SK-N-SH (cell line): ENCODE measurements around the gene BAHCC1. TPM values are rescaled to one million over a fixed set of nuclear protein-coding genes. Genes with fewer than 3 reads are reported as not detected.

Experiments
- CTCF ChIA-PET: fragments of 300-600, 350-600 bp; formaldehyde crosslinking; extraction: SDS; loops from one replicate; lab custom pipeline; 2021; lab: Yijun Ruan, JAX
- POLR2A ChIA-PET: fragments of 350-600 bp; sonication (Branson Sonifier 250); formaldehyde crosslinking; extraction: SDS; loops from one replicate; lab custom pipeline; 2020; ENCODE audit warnings: antibody characterized with exemption, inconsistent platforms; lab: Yijun Ruan, JAX
- DNase-seq: peaks from one replicate; pipeline ENCODE4 v3.0.0; 2012
- H2AFZ ChIP-seq: fragments of 200-600 bp; sonication (generic); 2 replicates; pipeline ENCODE4 v1.8.1; 2016; ENCODE audit warnings: antibody characterized with exemption, mild to moderate bottlenecking, low read depth
- H3F3A ChIP-seq: fragments of 200-600 bp; sonication (generic); replicated peaks from 2 replicates; pipeline ENCODE3; 2016; ENCODE audit warnings: antibody characterized with exemption, mild to moderate bottlenecking; ENCODE audit not compliant: insufficient read depth
- H3K27ac ChIP-seq, 2 experiments: fragments of 200-500 bp in 1 of 2; fragments of 200-600 bp in 1 of 2; sonication (Bioruptor generic) in 1 of 2; sonication (generic), shearing (Covaris generic) in 1 of 2; 2 replicates each; pipeline versions ENCODE4 v1.5.1 to v1.6.1; 2014 to 2016; ENCODE audit warnings: low read depth in 2 of 2, inconsistent platforms in 1 of 2, low read length in 1 of 2, mild to moderate bottlenecking in 1 of 2, mixed read lengths in 1 of 2
- H3K27me3 ChIP-seq: fragments of 200-600 bp; sonication (generic), shearing (Covaris generic); 2 replicates; pipeline ENCODE4 v1.6.1; 2016; ENCODE audit warnings: mixed run types; ENCODE audit not compliant: insufficient read depth
- H3K36me3 ChIP-seq, 2 experiments: fragments of 200-500 bp in 1 of 2; fragments of 200-600 bp in 1 of 2; sonication (Bioruptor generic) in 1 of 2; sonication (generic) in 1 of 2; replicated peaks in 1 of 2; 2 replicates each; pipeline versions ENCODE3 to v1.5.1; 2014 to 2016; ENCODE audit warnings: low read length in 1 of 2, mild to moderate bottlenecking in 1 of 2; ENCODE audit not compliant: insufficient read depth in 2 of 2, control insufficient read depth in 1 of 2
- H3K4me1 ChIP-seq, 2 experiments: fragments of 200-500 bp in 1 of 2; fragments of 200-600 bp in 1 of 2; sonication (Bioruptor generic) in 1 of 2; sonication (generic), shearing (Covaris generic) in 1 of 2; 2 replicates each; pipeline versions ENCODE4 v1.5.1 to v1.6.1; 2014 to 2016; ENCODE audit warnings: low read depth in 1 of 2, low read length in 1 of 2, mixed run types in 1 of 2; ENCODE audit not compliant: insufficient read depth in 2 of 2, control insufficient read depth in 1 of 2
- H3K4me2 ChIP-seq: fragments of 200-600 bp; sonication (generic), shearing (Covaris generic); 2 replicates; pipeline ENCODE4 v1.6.1; 2017; ENCODE audit warnings: mixed run types
- H3K4me3 ChIP-seq, 2 experiments: fragments of 200-500 bp in 1 of 2; fragments of 200-600 bp in 1 of 2; sonication (Bioruptor generic) in 1 of 2; sonication (generic), shearing (Covaris generic) in 1 of 2; 2 replicates each; pipeline versions ENCODE4 v1.5.1 to v1.8.1; 2014 to 2016; ENCODE audit warnings: low read depth in 2 of 2, inconsistent platforms in 1 of 2, low read length in 1 of 2, mild to moderate bottlenecking in 1 of 2, mixed read lengths in 1 of 2, moderate library complexity in 1 of 2
- H3K79me2 ChIP-seq: fragments of 200-600 bp; sonication (generic); 2 replicates; pipeline ENCODE4 v1.8.1; 2017; ENCODE audit warnings: mild to moderate bottlenecking; ENCODE audit not compliant: insufficient read depth
- H3K9ac ChIP-seq: fragments of 200-600 bp; sonication (generic); 2 replicates; pipeline ENCODE4 v1.6.1; 2017; ENCODE audit warnings: mixed run types
- H3K9me2 ChIP-seq: fragments of 200-600 bp; sonication (generic); 2 replicates; pipeline ENCODE4 v1.6.1; 2017; ENCODE audit warnings: mixed run types
- H3K9me3 ChIP-seq: fragments of 200-600 bp; sonication (generic); 2 replicates; pipeline ENCODE4 v1.6.1; 2017; ENCODE audit warnings: mixed run types, mild to moderate bottlenecking, moderate library complexity
- H4K20me1 ChIP-seq: fragments of 200-600 bp; sonication (generic); 2 replicates; pipeline ENCODE4 v1.6.1; 2017; ENCODE audit warnings: mild to moderate bottlenecking, mixed run types; ENCODE audit not compliant: insufficient read depth
- CHD2 ChIP-seq: fragments of 150-350 bp; IDR thresholded peaks from 2 replicates; pipeline ENCODE4 v1.6.1; 2018; ENCODE audit warnings: low read length; ENCODE audit not compliant: partially characterized antibody
- CTCF ChIP-seq: fragments of 200-600 bp; sonication (generic); IDR thresholded peaks from 2 replicates; pipeline ENCODE4 v1.6.1; 2017; ENCODE audit warnings: antibody characterized with exemption, mild to moderate bottlenecking, moderate library complexity
- GATA2 ChIP-seq: sonication (generic); formaldehyde crosslinking; IDR thresholded peaks from 2 replicates; pipeline ENCODE4 v1.5.0; 2020; ENCODE audit warnings: mild to moderate bottlenecking, missing genetic modification reagents
- IRF3 ChIP-seq: fragments of 150-350 bp; IDR thresholded peaks from 2 replicates; pipeline ENCODE4 v1.6.1; 2016; ENCODE audit warnings: mild to moderate bottlenecking, low read depth, low read length
- SMC3 ChIP-seq: IDR thresholded peaks from 2 replicates; pipeline ENCODE4 v1.6.1; 2012; ENCODE audit warnings: low read depth, low read length, improper control_type of control experiment
- USF2 ChIP-seq: fragments of 150-350 bp; IDR thresholded peaks from 2 replicates; pipeline ENCODE4 v1.6.1; 2017; ENCODE audit warnings: antibody characterized with exemption, low read length, low read depth, borderline replicate concordance
- YY1 ChIP-seq: IDR thresholded peaks from 2 replicates; pipeline ENCODE4 v1.4.0; 2012; ENCODE audit warnings: low read depth, mild to moderate bottlenecking
- WGBS: methylation state at CpG from one replicate; pipeline ENCODE4 v1.1.6; 2017; ENCODE audit warnings: low lambda C conversion rate; 5-methylcytosine and 5-hydroxymethylcytosine counted together
- polyA plus RNA-seq, 3 experiments: library from polyadenylated mRNA; depleted of rRNA; stranded (reverse); fragments of >200 nt; gene quantifications; 2 replicates each; pipeline ENCODE4 v1.2.3, GENCODE V29; 2012

Gene BAHCC1
- polyA plus RNA-seq, 1 of the 3 experiments (the other 2 are of a cell fraction) = 6.4 TPM

- no peak for TF ChIP-seq USF2
Measured at GRCh38 chr17:81402530-81402941, 7.3 kb downstream of the BAHCC1 start (continued).

- no peaks in the 10 kb centered on the region for H3K9me3 ChIP-seq
- H2AFZ ChIP-seq = no peak overlapping the region
- no peaks in the 10 kb centered on the region for H3K9me2 ChIP-seq
- H3K9ac ChIP-seq = 0 out of 2 replicates have a peak overlapping the region, but pooled peaks have one; percentile 9
- ChIA-PET POLR2A (no interaction called here), CTCF (interaction anchor here (0.9 to 6.4 kb wide), 15 partner anchors 10 to 150 kb away, joined by 3 to 41 read pairs (median 4); no protein-coding TSS in a partner anchor)
- H3K36me3 ChIP-seq = no peaks in the 10 kb centered on the region
- H3K27me3 ChIP-seq = no peaks in the 10 kb centered on the region
- DNase-seq = no peak
- peak overlapping the region in 1 of 2 experiments; percentile 61; a peak in 2 of 4 replicates for H3K27ac ChIP-seq
- TF ChIP-seq SMC3 = 0 out of 2 replicates have a peak, but pooled peaks have one; percentile 9
- no peak for TF ChIP-seq CHD2
- TF ChIP-seq GATA2 = no peak
- no peak for TF ChIP-seq YY1
- TF ChIP-seq CTCF = peak; percentile 46
- TF ChIP-seq IRF3 = no peak
- TF ChIP-seq, all 33 proteins: peak for 2
- Histone ChIP-seq H3K4me2 (peak overlapping the region; percentile 69; the same call in 1 of the 2 replicates), H3K4me1 (peaks cover 53 to 75% of the 10 kb centered on the region in 2 experiments), H3K79me2 (peaks cover 58% of the 10 kb centered on the region), H4K20me1 (peaks cover 6% of the 10 kb centered on the region), H3K4me3 (no peak overlapping the region), H3F3A (peaks cover 29% of the 10 kb centered on the region)
- WGBS = 87% methylated on average over 9 of the region's 9 CpGs
Measured at GRCh38 chr17:81402981-81403467, 7.8 kb downstream of the BAHCC1 start.
